GM12878 (cell line): ENCODE measurements around the gene FEM1B. TPM values are rescaled to one million over a fixed set of nuclear protein-coding genes. Genes with fewer than 3 reads are reported as not detected.

ENCODE experiments used
- ATAC-seq: fragments of 200-7000 bp; cut with Tn5 transposase; 3 replicates; pipeline ENCODE4 v1.9.1; 2020; ENCODE audit warnings: mild to moderate bottlenecking, moderate library complexity
- BruUV-seq: library from RNA; stranded (reverse); fragments of 400-500 nt; replicated peaks from 2 replicates; lab custom pipeline; 2021; lab: Mats Ljungman, UMichigan
- CTCF ChIA-PET: fragments of 300-600 bp; sonication (Branson Sonifier 250); formaldehyde crosslinking; extraction: SDS; loops from one replicate; lab custom pipeline; 2021; ENCODE audit warnings: inconsistent platforms; lab: Yijun Ruan, JAX
- POLR2A ChIA-PET: fragments of 350-600 bp; formaldehyde crosslinking; extraction: SDS; loops from one replicate; lab custom pipeline; 2021; ENCODE audit warnings: inconsistent platforms; lab: Charles Lee
- RAD21 ChIA-PET: fragments of 300-600 bp; sonication (Branson Sonifier 250); formaldehyde crosslinking; loops from one replicate; lab custom pipeline; 2023; ENCODE audit warnings: antibody characterized with exemption; ENCODE audit not compliant: unreplicated experiment; lab: Charles Lee
- SMC1A ChIA-PET: fragments of 300-600 bp; sonication (Branson Sonifier 250); formaldehyde crosslinking; loops from one replicate; lab custom pipeline; 2023; ENCODE audit not compliant: unreplicated experiment, uncharacterized antibody; lab: Charles Lee
- DNase-seq: peaks from one replicate; pipeline ENCODE4 v3.0.0-alpha.2; 2011; ENCODE audit warnings: low read depth, low spot score
- FAIRE-seq: peaks from 3 replicates; lab custom pipeline; 2011; peaks lifted over from hg19 to GRCh38; lab: Jason Lieb, UNC
- H2AFZ ChIP-seq: 2 replicates; pipeline ENCODE4 v1.6.0; 2011; ENCODE audit warnings: low read depth, low read length, control low read depth; ENCODE audit not compliant: control insufficient read depth
- H3K27ac ChIP-seq: 2 replicates; pipeline ENCODE4 v1.5.1; 2011; ENCODE audit warnings: control low read depth; ENCODE audit not compliant: control insufficient read depth, insufficient read depth
- H3K27me3 ChIP-seq, 2 experiments: replicated peaks in 1 of 2; 2 replicates each; pipeline versions ENCODE4 v1.6.0 to v1.6.1; 2011; ENCODE audit warnings: low read length in 1 of 2; ENCODE audit not compliant: control insufficient read depth in 2 of 2, insufficient read depth in 2 of 2
- H3K36me3 ChIP-seq, 2 experiments: 2 replicates each; pipeline ENCODE4 v1.5.1; 2011; ENCODE audit warnings: low read length in 1 of 2; ENCODE audit not compliant: control insufficient read depth in 2 of 2, insufficient read depth in 2 of 2
- H3K4me1 ChIP-seq: 2 replicates; pipeline ENCODE4 v1.6.1; 2011; ENCODE audit warnings: mild to moderate bottlenecking, low read length, moderate library complexity, mixed read lengths; ENCODE audit not compliant: control insufficient read depth, insufficient read depth
- H3K4me2 ChIP-seq: 2 replicates; pipeline ENCODE4 v1.6.0; 2011; ENCODE audit warnings: control low read depth; ENCODE audit not compliant: control insufficient read depth, insufficient read depth
- H3K4me3 ChIP-seq: fragments of 200-600 bp; sonication (generic); 2 replicates; pipeline ENCODE4 v1.5.1; 2016
- H3K79me2 ChIP-seq: 2 replicates; pipeline ENCODE4 v1.6.0; 2011; ENCODE audit warnings: low read length; ENCODE audit not compliant: control insufficient read depth, insufficient read depth
- H3K9ac ChIP-seq: 2 replicates; pipeline ENCODE4 v1.8.0; 2011; ENCODE audit warnings: low read length, control low read depth, mixed read lengths; ENCODE audit not compliant: control insufficient read depth, insufficient read depth
- H3K9me3 ChIP-seq: replicated peaks from 3 replicates; pipeline ENCODE4 v1.5.1; 2011; ENCODE audit warnings: mild to moderate bottlenecking, low read length; ENCODE audit not compliant: control insufficient read depth, insufficient read depth
- H4K20me1 ChIP-seq: 2 replicates; pipeline ENCODE4 v1.6.0; 2011; ENCODE audit not compliant: control insufficient read depth, insufficient read depth
- FOXM1 ChIP-seq: IDR thresholded peaks from 2 replicates; pipeline ENCODE4 v1.6.1; 2012; ENCODE audit warnings: low read depth, mild to moderate bottlenecking, inconsistent platforms, low read length, moderate library complexity
- IKZF1 ChIP-seq: fragments of 450-650 bp; conservative IDR thresholded peaks from 2 replicates; pipeline ENCODE4 v1.6.1; 2017; ENCODE audit warnings: antibody characterized with exemption, mild to moderate bottlenecking
- PAX5 ChIP-seq: IDR thresholded peaks from 2 replicates; pipeline ENCODE4 v1.6.1; 2011; ENCODE audit warnings: low read depth, low read length, borderline replicate concordance
- SIN3A ChIP-seq: IDR thresholded peaks from 2 replicates; pipeline ENCODE4 v1.6.1; 2012; ENCODE audit warnings: low read depth, low read length, improper control_type of control experiment
- SPI1 ChIP-seq: IDR thresholded peaks from 2 replicates; pipeline ENCODE4 v1.6.1; 2011; ENCODE audit warnings: low read depth, mild to moderate bottlenecking, low read length, moderate library complexity, borderline replicate concordance; ENCODE audit not compliant: insufficient read depth
- SREBF1 ChIP-seq: IDR thresholded peaks from 2 replicates; pipeline ENCODE4 v1.6.1; 2012; ENCODE audit warnings: mild to moderate bottlenecking, low read length
- ZSCAN29 ChIP-seq: fragments of 450-650 bp; IDR thresholded peaks from 2 replicates; pipeline ENCODE4 v1.6.1; 2017; ENCODE audit warnings: mild to moderate bottlenecking, moderate library complexity
- WGBS: methylation state at CpG from one replicate; pipeline ENCODE4 v1.1.6; 2016; ENCODE audit warnings: low lambda C conversion rate; ENCODE audit not compliant: insufficient replicate concordance, insufficient coverage; ENCODE audit errors: missing lambda C conversion rate; 5-methylcytosine and 5-hydroxymethylcytosine counted together
- in situ Hi-C: fragments of 300-500 bp; cut with MboI; formaldehyde crosslinking; loops from 9 replicates; pipeline ENCODE4 v1.14.3; 2018; ENCODE audit warnings: mixed read lengths
- intact Hi-C: fragments of 100-400 bp; cut with micrococcal nuclease; formaldehyde crosslinking; loops from one replicate; pipeline ENCODE4 v1.14.2; 2022; ENCODE audit not compliant: unreplicated experiment
- polyA plus RNA-seq, 11 experiments: library from polyadenylated mRNA; depleted of rRNA in 4 of 11; unstranded in 6 of 11; stranded (reverse) in 5 of 11; fragments of >200 nt; fragmentation: Nextera tagmentation in 4 of 11; fragmentation: Illumina TruSeq in 1 of 11; extraction: Ambion mirVana in 4 of 11; extraction: Trizol in 1 of 11; gene quantifications; 1 replicate in 1 of 11; 2 replicates in 10 of 11; pipeline versions ENCODE4 v1.2.1 to v1.2.3, GENCODE V29; 2011 to 2016; ENCODE audit warnings: inconsistent platforms in 2 of 11, missing spikeins in 2 of 11, low read depth in 1 of 11
- total RNA-seq, 4 experiments: library from RNA; depleted of rRNA in 3 of 4; stranded (reverse); fragments of >200 nt in 3 of 4; fragmentation: Illumina TruSeq in 1 of 4; extraction: Trizol in 1 of 4; gene quantifications; 2 replicates each; pipeline versions ENCODE4 v1.2.1 to v1.2.3, GENCODE V29; 2013 to 2021
- TF ChIP-seq, protein P1 (sequence below): fragments of 450-650 bp; formaldehyde crosslinking; IDR thresholded peaks from 2 replicates; pipeline ENCODE4 v1.4.0; 2020; ENCODE audit warnings: mild to moderate bottlenecking, moderate library complexity
- TF ChIP-seq, protein P2 (sequence below): fragments of 450-650 bp; conservative IDR thresholded peaks from 2 replicates; pipeline ENCODE4 v1.6.1; 2017; ENCODE audit warnings: mild to moderate bottlenecking, moderate library complexity
- TF ChIP-seq, protein P3 (sequence below): fragments of 450-650 bp; IDR thresholded peaks from 2 replicates; pipeline ENCODE4 v1.6.1; 2017; ENCODE audit warnings: mild to moderate bottlenecking, moderate library complexity

Gene FEM1B
- total and polyA plus RNA-seq, 10 of the 15 experiments (the other 5 are each of a cell fraction or from before 2014, with no cell fraction given): 5.5 to 61.1 (median 18.2) TPM

DNA sequence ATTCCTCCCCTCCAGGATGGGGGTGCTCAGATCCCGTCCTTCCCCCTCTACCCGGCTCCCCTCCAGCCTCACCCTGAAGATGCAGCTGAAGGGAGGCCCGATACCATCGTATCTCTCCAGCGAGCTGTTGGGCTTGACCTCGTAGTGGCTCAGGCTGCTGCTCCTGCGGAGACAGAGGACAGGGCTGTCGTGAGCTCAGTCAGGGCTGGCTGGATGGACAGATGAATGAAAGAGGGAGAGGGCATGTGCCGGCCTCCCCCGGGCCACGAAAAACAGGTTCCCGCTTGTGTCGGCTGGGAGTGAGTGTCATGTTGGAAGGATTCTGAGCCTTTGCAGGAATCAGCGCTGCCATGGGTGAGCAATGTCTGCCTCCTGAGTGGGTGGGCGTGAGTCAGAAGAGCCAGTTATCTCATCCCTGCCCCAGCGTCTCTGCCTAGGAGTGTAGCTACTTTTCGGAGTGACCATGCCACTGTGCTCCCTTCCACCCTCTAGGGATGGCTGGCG, 35.2 kb downstream of the FEM1B start (continued):
- TF ChIP-seq IKZF1: no peak
- TF ChIP-seq, all 136 proteins: peak for 0

DNA sequence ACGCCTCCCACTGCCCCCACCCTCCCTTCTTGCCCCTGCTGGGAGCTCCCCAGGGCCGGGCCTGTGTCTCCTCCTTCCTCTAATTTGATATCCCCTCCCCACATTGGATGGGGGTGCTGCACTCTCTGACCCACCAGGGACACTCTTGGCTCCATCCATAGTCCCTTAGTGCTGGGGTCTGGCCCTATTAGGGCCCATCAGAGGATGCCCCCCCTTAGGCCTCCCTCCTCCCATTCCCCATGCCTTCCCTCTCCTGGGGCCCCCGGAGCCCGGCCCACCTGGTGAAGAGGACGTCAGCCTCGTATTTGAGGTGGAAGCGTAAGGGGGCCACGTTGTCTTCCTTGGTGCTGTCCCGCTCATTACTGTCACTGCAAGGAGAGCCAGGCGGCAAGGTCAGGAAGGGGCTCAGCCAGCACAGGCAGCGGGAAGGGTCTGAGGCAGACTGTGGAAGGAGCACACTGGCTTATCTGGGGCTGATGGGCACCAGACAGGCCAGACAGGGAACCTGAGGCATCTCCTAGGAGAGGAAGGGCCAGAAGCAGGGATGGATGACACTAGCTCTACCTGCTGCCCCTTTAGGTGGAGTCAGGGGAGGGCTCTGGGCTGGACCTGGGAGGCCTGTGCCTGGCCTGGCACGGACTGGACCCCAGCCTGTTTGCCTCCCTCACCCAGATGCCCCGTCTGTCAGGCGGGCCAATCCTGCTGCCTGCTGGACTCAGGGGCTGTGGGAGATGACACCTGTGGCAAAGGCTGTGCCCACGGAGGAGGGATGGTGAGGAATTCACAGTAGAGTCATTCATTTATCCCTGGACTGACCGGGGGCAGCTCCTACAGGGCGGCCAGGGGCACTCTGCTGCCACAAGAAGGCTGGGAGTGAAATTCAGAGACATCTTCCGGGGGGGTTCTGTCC, 36.2 kb downstream of the FEM1B start:
- no peak overlapping the region for H3K9ac ChIP-seq
- H3K4me3 ChIP-seq: no peak overlapping the region
- ChIA-PET POLR2A (no interaction called here), CTCF (interaction anchor here (0.6 to 2.2 kb wide), 3 partner anchors 60 to 247 kb away, joined by 3 to 8 read pairs (median 5); no protein-coding TSS in a partner anchor), RAD21 (interaction anchor here (1.9 kb wide), 1 partner anchor 61 kb away, joined by 6 read pairs; no protein-coding TSS in a partner anchor), SMC1A (no interaction called here)
- intact Hi-C loops (no loop called here), in situ Hi-C loops (no loop called here)
- DNase-seq: no peak
- H4K20me1 ChIP-seq: no peaks in the 10 kb centered on the region
- no TSS peak for BruUV-seq
- no peaks in the 10 kb centered on the region for H3K9me3 ChIP-seq
- no peaks in the 10 kb centered on the region for H3K4me1 ChIP-seq
- ATAC-seq: no peak
- H3K4me2 ChIP-seq: no peak overlapping the region
- FAIRE-seq: no peak
- H3K27ac ChIP-seq: no peak overlapping the region
- 22% methylated on average over 17 of the region's 18 CpGs for WGBS
- no peaks in the 10 kb centered on the region for H3K79me2 ChIP-seq
- no peaks in the 10 kb centered on the region; a peak in 1 of 4 replicates for H3K27me3 ChIP-seq
- no peak overlapping the region for H2AFZ ChIP-seq
- H3K36me3 ChIP-seq: no peaks in the 10 kb centered on the region
- TF ChIP-seq PAX5 (no peak), SREBF1 (no peak), SIN3A (no peak), SPI1 (no peak), FOXM1 (no peak), ZSCAN29 (no peak)
- TF ChIP-seq, protein P1, sequence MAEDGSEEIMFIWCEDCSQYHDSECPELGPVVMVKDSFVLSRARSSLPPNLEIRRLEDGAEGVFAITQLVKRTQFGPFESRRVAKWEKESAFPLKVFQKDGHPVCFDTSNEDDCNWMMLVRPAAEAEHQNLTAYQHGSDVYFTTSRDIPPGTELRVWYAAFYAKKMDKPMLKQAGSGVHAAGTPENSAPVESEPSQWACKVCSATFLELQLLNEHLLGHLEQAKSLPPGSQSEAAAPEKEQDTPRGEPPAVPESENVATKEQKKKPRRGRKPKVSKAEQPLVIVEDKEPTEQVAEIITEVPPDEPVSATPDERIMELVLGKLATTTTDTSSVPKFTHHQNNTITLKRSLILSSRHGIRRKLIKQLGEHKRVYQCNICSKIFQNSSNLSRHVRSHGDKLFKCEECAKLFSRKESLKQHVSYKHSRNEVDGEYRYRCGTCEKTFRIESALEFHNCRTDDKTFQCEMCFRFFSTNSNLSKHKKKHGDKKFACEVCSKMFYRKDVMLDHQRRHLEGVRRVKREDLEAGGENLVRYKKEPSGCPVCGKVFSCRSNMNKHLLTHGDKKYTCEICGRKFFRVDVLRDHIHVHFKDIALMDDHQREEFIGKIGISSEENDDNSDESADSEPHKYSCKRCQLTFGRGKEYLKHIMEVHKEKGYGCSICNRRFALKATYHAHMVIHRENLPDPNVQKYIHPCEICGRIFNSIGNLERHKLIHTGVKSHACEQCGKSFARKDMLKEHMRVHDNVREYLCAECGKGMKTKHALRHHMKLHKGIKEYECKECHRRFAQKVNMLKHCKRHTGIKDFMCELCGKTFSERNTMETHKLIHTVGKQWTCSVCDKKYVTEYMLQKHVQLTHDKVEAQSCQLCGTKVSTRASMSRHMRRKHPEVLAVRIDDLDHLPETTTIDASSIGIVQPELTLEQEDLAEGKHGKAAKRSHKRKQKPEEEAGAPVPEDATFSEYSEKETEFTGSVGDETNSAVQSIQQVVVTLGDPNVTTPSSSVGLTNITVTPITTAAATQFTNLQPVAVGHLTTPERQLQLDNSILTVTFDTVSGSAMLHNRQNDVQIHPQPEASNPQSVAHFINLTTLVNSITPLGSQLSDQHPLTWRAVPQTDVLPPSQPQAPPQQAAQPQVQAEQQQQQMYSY (CRISPR knock-in tag): no peak
- TF ChIP-seq, protein P2, sequence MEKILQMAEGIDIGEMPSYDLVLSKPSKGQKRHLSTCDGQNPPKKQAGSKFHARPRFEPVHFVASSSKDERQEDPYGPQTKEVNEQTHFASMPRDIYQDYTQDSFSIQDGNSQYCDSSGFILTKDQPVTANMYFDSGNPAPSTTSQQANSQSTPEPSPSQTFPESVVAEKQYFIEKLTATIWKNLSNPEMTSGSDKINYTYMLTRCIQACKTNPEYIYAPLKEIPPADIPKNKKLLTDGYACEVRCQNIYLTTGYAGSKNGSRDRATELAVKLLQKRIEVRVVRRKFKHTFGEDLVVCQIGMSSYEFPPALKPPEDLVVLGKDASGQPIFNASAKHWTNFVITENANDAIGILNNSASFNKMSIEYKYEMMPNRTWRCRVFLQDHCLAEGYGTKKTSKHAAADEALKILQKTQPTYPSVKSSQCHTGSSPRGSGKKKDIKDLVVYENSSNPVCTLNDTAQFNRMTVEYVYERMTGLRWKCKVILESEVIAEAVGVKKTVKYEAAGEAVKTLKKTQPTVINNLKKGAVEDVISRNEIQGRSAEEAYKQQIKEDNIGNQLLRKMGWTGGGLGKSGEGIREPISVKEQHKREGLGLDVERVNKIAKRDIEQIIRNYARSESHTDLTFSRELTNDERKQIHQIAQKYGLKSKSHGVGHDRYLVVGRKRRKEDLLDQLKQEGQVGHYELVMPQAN: no peak
- TF ChIP-seq, protein P3, sequence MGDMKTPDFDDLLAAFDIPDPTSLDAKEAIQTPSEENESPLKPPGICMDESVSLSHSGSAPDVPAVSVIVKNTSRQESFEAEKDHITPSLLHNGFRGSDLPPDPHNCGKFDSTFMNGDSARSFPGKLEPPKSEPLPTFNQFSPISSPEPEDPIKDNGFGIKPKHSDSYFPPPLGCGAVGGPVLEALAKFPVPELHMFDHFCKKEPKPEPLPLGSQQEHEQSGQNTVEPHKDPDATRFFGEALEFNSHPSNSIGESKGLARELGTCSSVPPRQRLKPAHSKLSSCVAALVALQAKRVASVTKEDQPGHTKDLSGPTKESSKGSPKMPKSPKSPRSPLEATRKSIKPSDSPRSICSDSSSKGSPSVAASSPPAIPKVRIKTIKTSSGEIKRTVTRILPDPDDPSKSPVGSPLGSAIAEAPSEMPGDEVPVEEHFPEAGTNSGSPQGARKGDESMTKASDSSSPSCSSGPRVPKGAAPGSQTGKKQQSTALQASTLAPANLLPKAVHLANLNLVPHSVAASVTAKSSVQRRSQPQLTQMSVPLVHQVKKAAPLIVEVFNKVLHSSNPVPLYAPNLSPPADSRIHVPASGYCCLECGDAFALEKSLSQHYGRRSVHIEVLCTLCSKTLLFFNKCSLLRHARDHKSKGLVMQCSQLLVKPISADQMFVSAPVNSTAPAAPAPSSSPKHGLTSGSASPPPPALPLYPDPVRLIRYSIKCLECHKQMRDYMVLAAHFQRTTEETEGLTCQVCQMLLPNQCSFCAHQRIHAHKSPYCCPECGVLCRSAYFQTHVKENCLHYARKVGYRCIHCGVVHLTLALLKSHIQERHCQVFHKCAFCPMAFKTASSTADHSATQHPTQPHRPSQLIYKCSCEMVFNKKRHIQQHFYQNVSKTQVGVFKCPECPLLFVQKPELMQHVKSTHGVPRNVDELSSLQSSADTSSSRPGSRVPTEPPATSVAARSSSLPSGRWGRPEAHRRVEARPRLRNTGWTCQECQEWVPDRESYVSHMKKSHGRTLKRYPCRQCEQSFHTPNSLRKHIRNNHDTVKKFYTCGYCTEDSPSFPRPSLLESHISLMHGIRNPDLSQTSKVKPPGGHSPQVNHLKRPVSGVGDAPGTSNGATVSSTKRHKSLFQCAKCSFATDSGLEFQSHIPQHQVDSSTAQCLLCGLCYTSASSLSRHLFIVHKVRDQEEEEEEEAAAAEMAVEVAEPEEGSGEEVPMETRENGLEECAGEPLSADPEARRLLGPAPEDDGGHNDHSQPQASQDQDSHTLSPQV: no peak
